HT1080 (cell line): ENCODE data around the gene PWWP2B. TPM values are rescaled to one million over a fixed set of nuclear protein-coding genes. Genes with fewer than 3 reads are reported as not detected.
"Not testable (repeated sequence)": the region's sequence is repeated elsewhere in the genome, so short reads cannot be mapped to it uniquely, and the experiment has no call there.

Experiments used
- DNase-seq: peaks from one replicate; pipeline ENCODE4 v3.0.0-alpha.2; 2015; ENCODE audit warnings: low read depth
- total RNA-seq: library from RNA; depleted of rRNA; stranded (reverse); fragments of >200 nt; shearing (Covaris generic); gene quantifications from 2 replicates; pipeline ENCODE4 v1.2.3, GENCODE V29; 2014

Gene PWWP2B
- total RNA-seq, 1 experiment from 2014 or later, result 3.2 TPM

- DNase-seq, result no peak
Measured at GRCh38 chr10:132430231-132430743, 33.3 kb downstream of the PWWP2B start.

GRCh38 chr10:132430861-132431271, 33.9 kb downstream of the PWWP2B start:
- DNase-seq, result no peak

GRCh38 chr10:132431537-132432175, 34.7 kb downstream of the PWWP2B start:
- no peak for DNase-seq

GRCh38 chr10:132432176-132432540, 35.2 kb downstream of the PWWP2B start:
- no peak for DNase-seq

GRCh38 chr10:132433671-132434340, 36.8 kb downstream of the PWWP2B start:
- no peak for DNase-seq

GRCh38 chr10:132434405-132435005, 37.5 kb downstream of the PWWP2B start:
- DNase-seq, result no peak

- not testable (repeated sequence) for DNase-seq
Measured at GRCh38 chr10:132435320-132435719, 38.3 kb downstream of the PWWP2B start.

- not testable (repeated sequence) for DNase-seq
Measured at GRCh38 chr10:132436096-132436495, 39.1 kb downstream of the PWWP2B start.

- no peak for DNase-seq
Measured at GRCh38 chr10:132436861-132437410, 39.9 kb downstream of the PWWP2B start.

GRCh38 chr10:132437541-132437950, 40.5 kb downstream of the PWWP2B start:
- no peak for DNase-seq

GRCh38 chr10:132438091-132439024, 41.4 kb downstream of the PWWP2B start:
- no peak for DNase-seq

- DNase-seq, result no peak
Measured at GRCh38 chr10:132439025-132439388, 42.0 kb downstream of the PWWP2B start.

- no peak for DNase-seq
Measured at GRCh38 chr10:132439424-132440163, 42.6 kb downstream of the PWWP2B start.

- no peak for DNase-seq
Measured at GRCh38 chr10:132440791-132441565, 44.0 kb downstream of the PWWP2B start.

- DNase-seq, result no peak
Measured at GRCh38 chr10:132441818-132442524, 45.0 kb downstream of the PWWP2B start.

- DNase-seq, result no peak
Measured at GRCh38 chr10:132442636-132443035, 45.6 kb downstream of the PWWP2B start.

- DNase-seq, result no peak
Measured at GRCh38 chr10:132443605-132443982, 46.6 kb downstream of the PWWP2B start.

- no peak for DNase-seq
Measured at GRCh38 chr10:132443983-132444876, 47.2 kb downstream of the PWWP2B start.
